HG03460 (cell line): ENCODE measurements around the gene ATP5PB.

Source experiments
- ATAC-seq: cut with Tn5 transposase; IDR thresholded peaks from one replicate; pipeline ENCODE4 v1.9.1; 2021; ENCODE audit not compliant: unreplicated experiment

Gene ATP5PB

GRCh38 chr1:111505641-111506119 lies 56.4 kb downstream of the ATP5PB start:
- peak; percentile 55 for ATAC-seq

- no peak for ATAC-seq
Observed at GRCh38 chr1:111506561-111506960, 57.3 kb downstream of the ATP5PB start.

DNA sequence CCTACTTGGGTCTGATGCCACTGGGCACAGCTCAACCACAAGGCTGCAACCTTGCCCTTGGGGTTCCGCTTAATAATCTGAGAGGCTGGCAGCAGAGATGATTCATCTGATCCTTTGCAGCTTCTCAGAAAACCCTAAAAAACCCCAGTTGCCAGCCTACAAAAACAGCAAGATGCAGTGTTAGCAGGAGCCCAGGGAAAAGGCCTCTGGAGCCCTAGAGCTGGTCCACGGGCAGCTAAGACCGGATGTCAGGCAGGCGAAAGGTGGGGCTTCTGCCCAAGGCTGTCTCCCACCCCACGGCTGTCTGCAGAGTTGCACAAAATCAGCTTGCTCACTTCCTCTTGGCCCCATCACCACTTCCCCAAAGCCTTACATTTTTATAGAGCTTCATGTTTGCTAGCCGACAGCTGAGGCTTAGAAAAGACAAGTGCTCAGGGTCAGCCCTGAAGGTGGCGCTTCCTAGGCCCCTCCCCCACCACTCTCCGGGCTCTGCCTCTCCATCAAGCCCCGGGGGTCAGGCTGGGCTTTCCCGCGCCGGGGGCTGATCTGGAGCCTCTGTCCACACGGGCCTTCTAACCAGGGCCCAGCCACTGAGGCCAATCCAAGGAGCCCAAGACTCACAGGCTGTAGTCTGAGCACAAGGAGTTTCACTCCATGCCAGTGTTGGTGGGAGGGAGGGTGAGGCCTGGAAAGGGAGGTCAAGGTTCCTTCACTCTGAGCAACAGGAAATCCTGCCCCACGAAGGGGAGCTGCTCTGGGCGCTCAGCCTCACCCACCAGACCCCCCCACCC lies 58.3 kb downstream of the ATP5PB start:
- peak; percentile 53 for ATAC-seq

GRCh38 chr1:111509997-111510375 lies 60.7 kb downstream of the ATP5PB start:
- ATAC-seq, result no peak

GRCh38 chr1:111511370-111511769 lies 62.1 kb downstream of the ATP5PB start:
- no peak for ATAC-seq
